SU-DHL-6 (cell line): ENCODE data around the gene MADCAM1.

ENCODE experiments used
- H2AFZ ChIP-seq: fragments of 200-600 bp; sonication (generic); 2 replicates; pipeline ENCODE4 v1.6.1; 2014; ENCODE audit warnings: low read depth, mild to moderate bottlenecking, moderate library complexity, mixed read lengths, antibody characterized with exemption, low read length; ENCODE audit not compliant: severe bottlenecking
- H3F3A ChIP-seq: fragments of 200-600 bp; shearing (Covaris generic); 2 replicates; pipeline ENCODE4 v1.6.0; 2016; ENCODE audit warnings: antibody characterized with exemption, mild to moderate bottlenecking; ENCODE audit not compliant: insufficient read depth
- H3K27ac ChIP-seq: fragments of 200-600 bp; sonication (generic); 2 replicates; pipeline ENCODE4 v1.5.1; 2016; ENCODE audit warnings: low read depth, mild to moderate bottlenecking, low read length, moderate library complexity, mixed read lengths
- H3K27me3 ChIP-seq: fragments of 200-600 bp; sonication (generic), shearing (Covaris generic); 2 replicates; pipeline ENCODE4 v1.6.0; 2014; ENCODE audit warnings: mild to moderate bottlenecking, low read length
- H3K36me3 ChIP-seq: fragments of 200-600 bp; sonication (generic); 2 replicates; pipeline ENCODE4 v1.6.1; 2014; ENCODE audit warnings: mild to moderate bottlenecking, low read length, mixed read lengths
- H3K4me2 ChIP-seq: fragments of 300-600, 200-600 bp; shearing (Covaris generic), sonication (generic); 2 replicates; pipeline ENCODE4 v1.6.0; 2014; ENCODE audit warnings: low read length, low read depth, mild to moderate bottlenecking; ENCODE audit not compliant: poor library complexity, severe bottlenecking
- H3K4me3 ChIP-seq: fragments of 200-600 bp; sonication (generic); 2 replicates; pipeline ENCODE4 v1.5.1; 2014; ENCODE audit warnings: antibody characterized with exemption, low read length, mild to moderate bottlenecking, mixed read lengths; ENCODE audit not compliant: insufficient read depth, poor library complexity, severe bottlenecking
- H3K79me2 ChIP-seq: fragments of 200-600 bp; sonication (generic); 2 replicates; pipeline ENCODE4 v1.6.1; 2014; ENCODE audit warnings: mild to moderate bottlenecking, low read length, moderate library complexity; ENCODE audit not compliant: insufficient read depth
- H3K9ac ChIP-seq: fragments of 200-600 bp; sonication (generic); 2 replicates; pipeline ENCODE4 v1.7.0; 2014; ENCODE audit warnings: mild to moderate bottlenecking, low read length
- H3K9me2 ChIP-seq: fragments of 200-600 bp; sonication (generic); replicated peaks from 2 replicates; pipeline ENCODE4 v1.6.1; 2014; ENCODE audit warnings: low read length; ENCODE audit not compliant: insufficient read depth
- H3K9me3 ChIP-seq: fragments of 200-600 bp; sonication (generic); 2 replicates; pipeline ENCODE4 v1.6.1; 2014; ENCODE audit warnings: low read length, mixed read lengths; ENCODE audit not compliant: insufficient read depth
- H4K20me1 ChIP-seq: fragments of 200-600 bp; sonication (generic); 2 replicates; pipeline ENCODE4 v1.6.1; 2014; ENCODE audit warnings: low read depth, mild to moderate bottlenecking, antibody characterized with exemption, low read length, moderate library complexity, mixed read lengths
- CTCF ChIP-seq: fragments of 200-600 bp; sonication (generic); IDR thresholded peaks from one replicate; pipeline ENCODE4 v1.5.1; 2017; ENCODE audit warnings: antibody characterized with exemption, mild to moderate bottlenecking, low read length, moderate library complexity; ENCODE audit not compliant: insufficient read depth, poor library complexity, severe bottlenecking
- EZH2phosphoT487 ChIP-seq: fragments of 200-600 bp; sonication (generic), shearing (Covaris generic); conservative IDR thresholded peaks from 2 replicates; pipeline ENCODE4 v1.6.1; 2018; ENCODE audit warnings: mild to moderate bottlenecking, antibody characterized with exemption, low read length, moderate library complexity, mixed read lengths

Gene MADCAM1

DNA sequence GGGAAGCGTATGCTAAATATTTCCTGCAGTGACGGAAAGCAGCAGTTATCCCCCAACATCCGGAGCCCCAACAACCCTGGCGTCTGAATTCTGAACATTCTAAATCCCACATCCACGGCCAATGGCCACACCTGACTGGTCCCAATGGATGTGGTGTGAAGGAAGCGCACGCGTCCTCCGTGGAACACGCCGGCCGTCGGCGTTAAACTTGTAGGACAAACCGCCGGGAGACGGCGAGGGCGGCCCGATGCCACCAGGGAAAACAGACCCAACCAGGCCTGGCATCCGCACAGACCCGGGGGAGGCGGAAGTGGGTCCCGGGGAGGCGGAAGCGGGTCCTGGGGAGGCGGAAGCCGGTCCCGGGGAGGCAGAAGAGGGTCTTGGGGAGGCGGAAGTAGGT, 38.6 kb upstream of the MADCAM1 start:
- Histone ChIP-seq H3K9me2 (no peaks in the 10 kb centered on the region), H3K4me3 (no peak overlapping the region), H3K79me2 (no peaks in the 10 kb centered on the region), H3K27me3 (no peaks in the 10 kb centered on the region), H4K20me1 (no peaks in the 10 kb centered on the region), H3K27ac (no peak overlapping the region), H3K9ac (no peak overlapping the region), H3K36me3 (no peaks in the 10 kb centered on the region), H3K4me2 (no peak overlapping the region), H3K9me3 (peaks cover 9% of the 10 kb centered on the region; the same call in 1 of the 2 replicates), H2AFZ (no peak overlapping the region), H3F3A (no peaks in the 10 kb centered on the region)
- no peak for TF ChIP-seq EZH2phosphoT487
- no peak for TF ChIP-seq CTCF

DNA sequence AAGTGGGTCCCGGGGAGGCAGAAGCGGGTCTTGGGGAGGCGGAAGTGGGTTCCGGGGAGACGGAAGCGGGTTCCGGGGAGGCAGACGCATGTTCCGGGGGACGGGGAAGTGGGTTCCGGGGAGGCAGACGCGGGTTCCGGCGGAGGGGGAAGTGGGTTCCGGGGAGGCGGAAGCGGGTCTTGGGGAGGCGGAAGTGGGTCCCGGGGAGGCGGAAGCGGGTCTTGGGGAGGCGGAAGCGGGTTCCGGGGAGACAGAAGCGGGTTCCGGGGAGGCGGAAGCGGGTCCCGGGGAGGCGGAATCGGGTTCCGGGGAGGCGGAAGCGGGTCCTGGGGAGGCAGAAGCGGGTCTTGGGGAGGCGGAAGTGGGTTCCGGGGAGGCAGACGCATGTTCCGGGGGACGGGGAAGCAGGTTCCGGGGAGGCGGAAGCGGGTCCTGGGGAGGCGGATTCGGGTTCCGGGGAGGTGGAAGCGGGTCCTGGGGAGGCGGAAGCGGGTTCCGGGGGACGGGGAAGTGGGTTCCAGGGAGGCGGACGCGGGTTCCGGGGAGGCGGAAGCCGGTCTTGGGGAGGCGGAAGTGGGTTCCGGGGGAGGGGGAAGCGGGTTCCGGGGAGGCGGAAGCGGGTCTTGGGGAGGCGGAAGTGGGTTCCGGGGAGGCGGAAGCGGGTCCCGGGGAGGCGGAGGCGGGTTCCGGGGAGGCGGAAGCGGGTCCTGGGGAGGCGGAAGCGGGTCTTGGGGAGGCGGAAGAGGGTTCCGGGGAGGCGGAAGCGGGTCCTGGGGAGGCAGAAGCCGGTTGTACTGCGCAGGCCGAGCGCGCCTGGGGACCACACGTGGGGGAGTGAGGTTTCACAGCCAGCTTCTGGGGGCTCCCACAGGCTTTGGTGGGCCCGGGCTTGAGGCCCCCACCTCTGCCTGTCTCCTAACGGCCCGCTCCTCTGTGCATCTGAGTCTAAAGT, 37.9 kb upstream of the MADCAM1 start:
- Histone ChIP-seq H3K9me3 (peaks cover 9% of the 10 kb centered on the region; the same call in 1 of the 2 replicates), H3K4me3 (no peak overlapping the region), H4K20me1 (no peaks in the 10 kb centered on the region), H3K9me2 (no peaks in the 10 kb centered on the region), H3K27ac (no peak overlapping the region), H3K36me3 (no peaks in the 10 kb centered on the region), H3K4me2 (no peak overlapping the region), H3K9ac (no peak overlapping the region), H3K27me3 (no peaks in the 10 kb centered on the region), H3F3A (no peaks in the 10 kb centered on the region), H2AFZ (no peak overlapping the region), H3K79me2 (no peaks in the 10 kb centered on the region)
- TF ChIP-seq CTCF (no peak), EZH2phosphoT487 (no peak)

DNA sequence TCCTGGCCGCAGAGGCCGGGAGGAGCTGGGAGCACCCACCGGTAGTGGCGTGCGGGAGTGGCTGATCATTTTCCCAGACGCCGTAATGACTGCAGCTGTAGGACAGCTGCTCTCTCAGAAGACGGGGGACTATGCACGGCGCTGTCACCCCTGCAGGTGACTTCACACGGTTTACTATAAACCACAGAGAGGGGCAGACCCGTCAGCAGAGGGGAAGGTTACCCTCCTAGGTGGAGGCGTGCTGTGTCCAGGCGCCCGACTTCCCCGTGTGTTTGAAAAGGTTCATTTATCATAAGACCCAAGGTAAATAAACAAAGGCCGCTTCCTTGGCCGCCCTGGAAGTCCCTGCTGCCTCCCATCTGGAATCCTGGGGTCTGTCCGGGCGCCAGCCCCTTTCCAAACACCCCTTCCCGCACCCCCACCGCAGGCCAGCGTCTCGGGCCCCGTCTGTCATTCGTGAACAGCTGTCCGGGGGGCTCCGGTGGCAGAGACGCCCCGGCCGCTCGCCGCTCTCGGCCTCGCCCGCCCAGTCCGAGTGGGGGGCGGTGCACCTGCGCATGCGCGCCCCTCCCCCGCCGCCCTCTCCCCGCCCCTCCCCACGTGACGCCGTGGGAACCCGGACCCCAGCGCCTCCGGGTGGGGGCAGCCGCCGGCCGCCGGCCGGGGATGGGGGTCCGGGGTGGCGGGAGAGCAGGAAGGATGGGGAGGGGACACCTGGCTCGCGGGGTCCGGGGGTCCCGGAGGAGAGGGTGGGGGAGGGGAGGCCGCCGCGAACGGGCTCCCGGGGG, 36.4 kb upstream of the MADCAM1 start:
- no peaks in the 10 kb centered on the region for H3K27me3 ChIP-seq
- no peak overlapping the region for H3K4me2 ChIP-seq
- H2AFZ ChIP-seq: no peak overlapping the region
- no peaks in the 10 kb centered on the region for H3K36me3 ChIP-seq
- no peaks in the 10 kb centered on the region for H4K20me1 ChIP-seq
- H3K9me2 ChIP-seq: no peaks in the 10 kb centered on the region
- no peak overlapping the region for H3K4me3 ChIP-seq
- no peaks in the 10 kb centered on the region for H3F3A ChIP-seq
- no peak overlapping the region for H3K27ac ChIP-seq
- H3K9me3 ChIP-seq: peaks cover 9% of the 10 kb centered on the region; the same call in 1 of the 2 replicates
- no peak for TF ChIP-seq CTCF
- TF ChIP-seq EZH2phosphoT487: no peak
- no peak overlapping the region for H3K9ac ChIP-seq
- H3K79me2 ChIP-seq: no peaks in the 10 kb centered on the region
